Esophagus muscularis mucosa (tissue), 4 donors: ENCODE data around the gene PROK1.

ENCODE experiments used
- CTCF ChIP-seq, 3 experiments: fragments of 200-600 bp in 2 of 3; fragments of 450-650 bp in 1 of 3; sonication (generic) in 2 of 3; IDR thresholded peaks; one replicate each; pipeline ENCODE4 v1.5.1; 2017 to 2019; ENCODE audit warnings: antibody characterized with exemption in 3 of 3, mild to moderate bottlenecking in 2 of 3, moderate library complexity in 1 of 3
- EP300 ChIP-seq: sonication (generic); formaldehyde crosslinking; IDR thresholded peaks from one replicate; pipeline ENCODE4 v1.6.1; 2017; ENCODE audit warnings: antibody characterized with exemption
- POLR2AphosphoS5 ChIP-seq, 2 donors: sonication (generic); formaldehyde crosslinking; IDR thresholded peaks; one replicate each; pipeline ENCODE4 v1.6.1; 2017; ENCODE audit warnings: antibody characterized with exemption in 2 of 2

- TF ChIP-seq EP300 (no peak), POLR2AphosphoS5 (IDR thresholded peaks at IDR 0.05) (no peak), CTCF (IDR thresholded peaks at IDR 0.05) (no peak)
Measured at GRCh38 chr1:110440877-110441276, 10.1 kb upstream of the PROK1 start.
